Adrenal gland (tissue), 12 donors: ENCODE data around the gene PHF20. TPM values are rescaled to one million over a fixed set of nuclear protein-coding genes. Genes with fewer than 3 reads are reported as not detected.

Experiments
- DNase-seq, 7 donors: peaks; one replicate each; pipeline ENCODE4 v3.0.0-alpha.2; 2019 to 2020
- H3K27ac ChIP-seq, 5 donors: fragments of 200-600 bp; sonication (generic) in 4 of 5; 1 replicate in 3 of 5; 2 replicates in 2 of 5; pipeline versions ENCODE4 v1.5.1 to v1.8.0; 2016 to 2020; ENCODE audit warnings: mild to moderate bottlenecking in 1 of 5
- H3K27me3 ChIP-seq: fragments of 200-600 bp; 2 replicates; pipeline ENCODE4 v1.8.0; 2021
- H3K36me3 ChIP-seq, 2 donors: fragments of 200-600 bp; replicated peaks in 1 of 2; 1 replicate in 1 of 2; 2 replicates in 1 of 2; pipeline versions ENCODE4 v1.5.1 to v1.8.0; 2018 to 2022
- H3K4me1 ChIP-seq, 2 donors: fragments of 200-600 bp; replicated peaks in 1 of 2; 1 replicate in 1 of 2; 2 replicates in 1 of 2; pipeline versions ENCODE4 v1.5.1 to v1.8.0; 2018 to 2021
- H3K4me3 ChIP-seq, 4 donors: fragments of 200-600 bp; sonication (generic) in 3 of 4; one replicate each; pipeline ENCODE4 v1.5.1; 2016 to 2018
- H3K9me3 ChIP-seq, 3 donors: fragments of 200-600 bp; sonication (generic) in 1 of 3; replicated peaks in 1 of 3; 1 replicate in 2 of 3; 2 replicates in 1 of 3; pipeline versions ENCODE4 v1.5.1 to v1.8.0; 2016 to 2021
- CTCF ChIP-seq, 6 experiments: fragments of 450-650 bp in 4 of 6; fragments of 200-600 bp in 2 of 6; sonication (generic) in 1 of 6; IDR thresholded peaks; 1 replicate in 5 of 6; 2 replicates in 1 of 6; pipeline versions ENCODE4 v1.5.1 to v1.8.0; 2016 to 2021; ENCODE audit warnings: antibody characterized with exemption in 6 of 6, mild to moderate bottlenecking in 2 of 6, moderate library complexity in 1 of 6
- POLR2A ChIP-seq, 2 donors: fragments of 450-650 bp; IDR thresholded peaks; one replicate each; pipeline ENCODE4 v1.6.1; 2017; ENCODE audit warnings: antibody characterized with exemption in 2 of 2, mild to moderate bottlenecking in 2 of 2, moderate library complexity in 1 of 2
- WGBS, 4 donors: extraction: QIAGEN DNeasy Blood & Tissue Kit in 2 of 4; methylation state at CpG; one replicate each; pipeline versions ENCODE4 v1.1.5 to v1.1.7; 2013 to 2017; 5-methylcytosine and 5-hydroxymethylcytosine counted together
- intact Hi-C, 2 donors: fragments of 100-400 bp; cut with DNase I; formaldehyde crosslinking; loops; one replicate each; pipeline versions ENCODE4 v1.14.1 to v1.15.0; 2022 to 2023
- polyA plus RNA-seq, 3 donors: library from polyadenylated mRNA; stranded (reverse); fragments of 200-250 nt in 2 of 3; fragments of 350-450 nt in 1 of 3; fragmentation: Illumina TruSeq in 1 of 3; extraction: RNeasy Lipid Tissue Mini Kit (QIAGEN cat#74804) in 1 of 3; gene quantifications; one replicate each; pipeline ENCODE4 v1.2.3, GENCODE V29; 2013 to 2014
- total RNA-seq, 9 donors: library from RNA; depleted of rRNA in 4 of 9; stranded (reverse); fragments of >200 nt in 4 of 9; fragments of 120-200 nt in 1 of 9; fragmentation: NEBNext Ultra II Directional in 1 of 9; extraction: Animal tissue kit (Norgen Biotek cat#: 25700) in 1 of 9; gene quantifications; one replicate each; pipeline versions ENCODE4 v1.1.0 to v1.2.4, GENCODE V29; 2013 to 2023
- donor health status: healthy with polysubstance abuse.
- donor health status: Bipolar disorder and iron deficiency.
- donor health status: DM: yes; HTN: yes; CAD: no.
- donor health status: DM: no; HTN: no; CAD: no.
- donor health status: DM: no; HTN: no; CAD: no.
- donor health status: DM: yes; HTN: yes; CAD: no.

PHF20 gene
- total and polyA plus RNA-seq, 12 donors = 15.0 to 45.1 (median 28.8) TPM

- 84 to 92% (median 90%) methylated on average over 3 of the region's 3 CpGs for WGBS, 4 donors
Observed at GRCh38 chr20:35886537-35886936, 114.7 kb downstream of the PHF20 start.

GRCh38 chr20:35887393-35888064, 115.7 kb downstream of the PHF20 start:
- intact Hi-C loops = loop anchor here (10.0 kb wide), 1 partner anchor 163 kb away; no protein-coding TSS in a partner anchor
- peaks cover 0 to 16% of the 10 kb centered on the region in 2 donors for H3K4me1 ChIP-seq
- no peaks in the 10 kb centered on the region for H3K36me3 ChIP-seq
- no peak for TF ChIP-seq CTCF (IDR thresholded peaks at IDR 0.05)
- TF ChIP-seq POLR2A (IDR thresholded peaks at IDR 0.05) = no peak
- H3K27me3 ChIP-seq = no peaks in the 10 kb centered on the region
- WGBS, 4 donors = 91 to 95% (median 93%) methylated on average over 8 of the region's 8 CpGs
- DNase-seq = no peak
- no peaks in the 10 kb centered on the region for H3K9me3 ChIP-seq
- H3K4me3 ChIP-seq = no peak overlapping the region
- H3K27ac ChIP-seq = peak overlapping the region in 1 of 5 donors; percentile 31

More at GRCh38 chr20:35886537-35886936, 114.7 kb downstream of the PHF20 start:
- H3K4me3 ChIP-seq = no peak overlapping the region
- no peaks in the 10 kb centered on the region for H3K27me3 ChIP-seq
- intact Hi-C loops = loop anchor here (10.0 kb wide), 1 partner anchor 162 kb away; no protein-coding TSS in a partner anchor
- H3K27ac ChIP-seq = peak overlapping the region in 2 of 5 donors; percentile 10 to 31
- no peaks in the 10 kb centered on the region for H3K9me3 ChIP-seq
- H3K36me3 ChIP-seq = no peaks in the 10 kb centered on the region
- TF ChIP-seq POLR2A (IDR thresholded peaks at IDR 0.05) = no peak
- peaks cover 0 to 16% of the 10 kb centered on the region in 2 donors for H3K4me1 ChIP-seq
- DNase-seq = peak in 1 of 7 donors; percentile 79

GRCh38 chr20:35888657-35889056, 116.8 kb downstream of the PHF20 start:
- 90 to 100% (median 100%) methylated on average over 1 of the region's 1 CpG for WGBS, 4 donors
- H3K4me1 ChIP-seq = peaks cover 0 to 11% of the 10 kb centered on the region in 2 donors
- intact Hi-C loops = loop anchor here (10.0 kb wide), 1 partner anchor 164 kb away; no protein-coding TSS in a partner anchor

GRCh38 chr20:35891375-35891774, 119.6 kb downstream of the PHF20 start:
- H3K4me3 ChIP-seq = no peak overlapping the region
- H3K27me3 ChIP-seq = no peaks in the 10 kb centered on the region
- H3K9me3 ChIP-seq = no peaks in the 10 kb centered on the region
- no peaks in the 10 kb centered on the region for H3K4me1 ChIP-seq
- H3K27ac ChIP-seq = no peak overlapping the region
- H3K36me3 ChIP-seq = no peaks in the 10 kb centered on the region
- TF ChIP-seq CTCF (IDR thresholded peaks at IDR 0.05) (no peak), POLR2A (IDR thresholded peaks at IDR 0.05) (no peak)
- no peak for DNase-seq
- WGBS, 4 donors = 83 to 96% (median 94%) methylated on average over 2 of the region's 2 CpGs
- intact Hi-C loops = no loop called here

More at GRCh38 chr20:35888657-35889056, 116.8 kb downstream of the PHF20 start:
- no peaks in the 10 kb centered on the region for H3K9me3 ChIP-seq
- no peak overlapping the region for H3K4me3 ChIP-seq
- TF ChIP-seq POLR2A (IDR thresholded peaks at IDR 0.05) = no peak
- TF ChIP-seq CTCF (IDR thresholded peaks at IDR 0.05) = no peak
- no peak overlapping the region for H3K27ac ChIP-seq
- DNase-seq = no peak
- no peaks in the 10 kb centered on the region for H3K27me3 ChIP-seq
- no peaks in the 10 kb centered on the region for H3K36me3 ChIP-seq
